ENCODE results near the gene NLRP3. TPM values are rescaled to one million over a fixed set of nuclear protein-coding genes. Genes with fewer than 3 reads are reported as not detected.

The NLRP3 gene
- total and polyA plus RNA-seq, 2 donors (not counting 1 experiment from before 2014, with no cell fraction given), result 1.4 to 1.7 TPM

DNA sequence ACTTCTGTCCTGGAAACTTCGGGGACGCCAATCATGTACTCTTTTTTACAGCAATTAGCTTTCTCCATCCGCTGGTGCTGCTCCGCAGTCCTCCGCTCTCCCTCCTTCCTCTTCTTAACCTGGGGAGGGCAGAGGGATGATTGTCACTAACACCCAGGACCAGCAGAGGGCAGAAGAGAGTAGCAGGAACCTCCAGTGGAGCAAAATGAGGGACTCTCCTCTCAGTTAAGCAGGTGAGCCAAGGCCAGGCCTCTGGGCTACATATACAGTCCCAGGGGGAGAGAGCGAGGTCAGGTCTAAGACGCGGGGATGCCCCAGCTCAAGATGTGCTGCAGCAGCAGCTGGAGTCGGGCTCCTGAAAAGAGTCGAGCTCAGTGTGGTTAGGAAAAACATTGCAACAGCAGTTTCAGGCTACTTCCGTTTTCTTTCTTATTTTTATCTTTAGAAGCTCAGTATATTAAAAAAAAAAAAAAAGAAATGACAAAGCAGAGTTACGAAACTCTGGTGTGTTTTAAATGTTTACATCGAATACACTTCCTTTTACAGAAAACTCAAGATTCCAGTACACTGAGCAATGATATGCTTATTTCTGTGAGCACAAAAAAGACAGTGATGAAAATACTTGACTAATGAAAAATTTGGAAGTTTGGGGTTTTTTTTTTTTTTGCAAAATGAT lies 25.7 kb upstream of the NLRP3 start:
- Histone ChIP-seq H2AFZ (ENCODE audit: insufficient read depth, low read depth, low read length, poor library complexity, severe bottlenecking) (peak overlapping the region; percentile 39), H3K9me3 (ENCODE audit: control extremely low read depth in 1 of 3, control insufficient read depth in 2 of 3, insufficient read depth in 1 of 3, low read length in 2 of 3) (no peaks in the 10 kb centered on the region), H3K9ac (ENCODE audit: low read length) (peak overlapping the region; percentile 30), H3K4me3 (ENCODE audit: control extremely low read depth in 1 of 5, extremely low read depth in 1 of 5, insufficient read depth in 1 of 5, low read depth in 2 of 5, low read length in 4 of 5) (peak overlapping the region in 4 of 5 experiments; percentile 7 to 33 (median 12)), H3K79me2 (ENCODE audit: control insufficient read depth, insufficient read depth, low read length) (no peaks in the 10 kb centered on the region), H4K20me1 (ENCODE audit: control insufficient read depth, insufficient read depth, low read length, poor library complexity, severe bottlenecking) (no peaks in the 10 kb centered on the region), H3K4me2 (replicated peaks; ENCODE audit: low read depth, low read length, poor library complexity, severe bottlenecking) (peak overlapping the region; percentile 68), H3K27ac (ENCODE audit: low read length in 2 of 2) (peak overlapping the region; percentile 38 to 60), H3K27me3 (replicated peaks in 1 of 4; ENCODE audit: control extremely low read depth in 1 of 4, control insufficient read depth in 3 of 4, insufficient read depth in 4 of 4, low read length in 3 of 4) (no peaks in the 10 kb centered on the region), H3K4me1 (ENCODE audit: control insufficient read depth in 2 of 2, insufficient read depth in 2 of 2, low read length in 2 of 2) (peaks cover 15 to 18% of the 10 kb centered on the region in 2 donors), H3K36me3 (replicated peaks in 1 of 2; ENCODE audit: control extremely low read depth in 1 of 2, control insufficient read depth in 1 of 2, extremely low read depth in 1 of 2, insufficient read depth in 2 of 2, low read length in 1 of 2) (no peaks in the 10 kb centered on the region)
- DNase-seq, result peak; percentile 93
- TF ChIP-seq EZH2 (IDR thresholded peaks at IDR 0.05; ENCODE audit: borderline replicate concordance, insufficient read depth, low read depth, low read length, poor library complexity, severe bottlenecking), result no peak
- TF ChIP-seq, protein P1, sequence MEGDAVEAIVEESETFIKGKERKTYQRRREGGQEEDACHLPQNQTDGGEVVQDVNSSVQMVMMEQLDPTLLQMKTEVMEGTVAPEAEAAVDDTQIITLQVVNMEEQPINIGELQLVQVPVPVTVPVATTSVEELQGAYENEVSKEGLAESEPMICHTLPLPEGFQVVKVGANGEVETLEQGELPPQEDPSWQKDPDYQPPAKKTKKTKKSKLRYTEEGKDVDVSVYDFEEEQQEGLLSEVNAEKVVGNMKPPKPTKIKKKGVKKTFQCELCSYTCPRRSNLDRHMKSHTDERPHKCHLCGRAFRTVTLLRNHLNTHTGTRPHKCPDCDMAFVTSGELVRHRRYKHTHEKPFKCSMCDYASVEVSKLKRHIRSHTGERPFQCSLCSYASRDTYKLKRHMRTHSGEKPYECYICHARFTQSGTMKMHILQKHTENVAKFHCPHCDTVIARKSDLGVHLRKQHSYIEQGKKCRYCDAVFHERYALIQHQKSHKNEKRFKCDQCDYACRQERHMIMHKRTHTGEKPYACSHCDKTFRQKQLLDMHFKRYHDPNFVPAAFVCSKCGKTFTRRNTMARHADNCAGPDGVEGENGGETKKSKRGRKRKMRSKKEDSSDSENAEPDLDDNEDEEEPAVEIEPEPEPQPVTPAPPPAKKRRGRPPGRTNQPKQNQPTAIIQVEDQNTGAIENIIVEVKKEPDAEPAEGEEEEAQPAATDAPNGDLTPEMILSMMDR (IDR thresholded peaks at IDR 0.05), result peak; percentile 92
- POLR2A ChIA-PET, result interaction anchor here (0.6 to 0.7 kb wide), 5 partner anchors 12 to 458 kb away, joined by 3 to 9 read pairs (median 4); no protein-coding TSS in a partner anchor
- no peaks in the 10 kb centered on the region for H3K27me3 Mint-ChIP-seq
- WGBS (ENCODE audit: insufficient coverage), result 0% methylated on average over 3 of the region's 13 CpGs
- H3K4me1 Mint-ChIP-seq, result peaks cover 16% of the 10 kb centered on the region
- H3K27ac Mint-ChIP-seq, result peak overlapping the region; percentile 85
- no peaks in the 10 kb centered on the region for H3K9me3 Mint-ChIP-seq (ENCODE audit: insufficient read depth)
- peak overlapping the region; percentile 76 for H3K4me3 Mint-ChIP-seq
- intact Hi-C loops (cut with micrococcal nuclease), result loop anchor here (1.0 to 10.0 kb wide), 9 partner anchors 18 to 885 kb away; partner anchors contain the start of genes CNST, SMYD3 and TFB2M
- ATAC-seq (ENCODE audit: low read depth), result peak; percentile 99
- CTCF ChIA-PET, result interaction anchor here (0.6 to 4.9 kb wide), 26 partner anchors 9 to 631 kb away, joined by 3 to 238 read pairs (median 4); partner anchors contain the start of gene NLRP3

DNA sequence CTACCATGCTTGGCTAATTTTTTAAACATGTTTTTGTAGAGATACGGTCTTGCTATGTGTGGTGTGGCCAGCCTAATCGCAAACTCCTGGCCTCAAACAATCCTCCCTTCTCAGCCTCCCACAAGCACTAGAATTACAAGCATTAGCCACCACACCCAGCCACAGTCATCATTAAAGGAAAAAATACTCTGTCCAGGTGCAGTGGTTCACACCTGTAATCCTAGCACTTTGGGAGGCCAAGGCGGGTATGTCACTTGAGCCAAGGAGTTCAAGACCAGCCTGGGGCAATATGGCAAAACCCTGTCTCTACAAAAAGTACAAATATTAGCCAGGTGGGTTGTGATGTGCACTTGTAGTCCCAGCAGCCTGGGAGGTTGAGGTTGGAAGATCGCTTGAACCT lies 25.0 kb upstream of the NLRP3 start:
- Mint-ChIP-seq H3K9me3 (ENCODE audit: insufficient read depth) (no peaks in the 10 kb centered on the region), H3K27ac (peak overlapping the region; percentile 57), H3K27me3 (no peaks in the 10 kb centered on the region), H3K4me1 (peaks cover 16% of the 10 kb centered on the region), H3K4me3 (peak overlapping the region; percentile 16)
- WGBS (ENCODE audit: insufficient coverage), result 79% methylated on average over 2 of the region's 4 CpGs
- no peak overlapping the region for H3K4me3 ChIP-seq (ENCODE audit: control extremely low read depth in 1 of 5, extremely low read depth in 1 of 5, insufficient read depth in 1 of 5, low read depth in 2 of 5, low read length in 4 of 5)
- no peak overlapping the region for H2AFZ ChIP-seq (ENCODE audit: insufficient read depth, low read depth, low read length, poor library complexity, severe bottlenecking)
- no peaks in the 10 kb centered on the region for H4K20me1 ChIP-seq (ENCODE audit: control insufficient read depth, insufficient read depth, low read length, poor library complexity, severe bottlenecking)
- peak overlapping the region; percentile 68 for H3K4me2 ChIP-seq (replicated peaks; ENCODE audit: low read depth, low read length, poor library complexity, severe bottlenecking)
- H3K79me2 ChIP-seq (ENCODE audit: control insufficient read depth, insufficient read depth, low read length), result no peaks in the 10 kb centered on the region
- H3K9me3 ChIP-seq (ENCODE audit: control extremely low read depth in 1 of 3, control insufficient read depth in 2 of 3, insufficient read depth in 1 of 3, low read length in 2 of 3), result no peaks in the 10 kb centered on the region
- ATAC-seq (ENCODE audit: low read depth), result no peak
- intact Hi-C loops (cut with micrococcal nuclease), result loop anchor here (1.0 to 10.0 kb wide), 9 partner anchors 19 to 886 kb away; partner anchors contain the start of genes CNST, SMYD3 and TFB2M
- H3K36me3 ChIP-seq (replicated peaks in 1 of 2; ENCODE audit: control extremely low read depth in 1 of 2, control insufficient read depth in 1 of 2, extremely low read depth in 1 of 2, insufficient read depth in 2 of 2, low read length in 1 of 2), result no peaks in the 10 kb centered on the region
- POLR2A ChIA-PET, result no interaction called here
- no peaks in the 10 kb centered on the region for H3K27me3 ChIP-seq (replicated peaks in 1 of 4; ENCODE audit: control extremely low read depth in 1 of 4, control insufficient read depth in 3 of 4, insufficient read depth in 4 of 4, low read length in 3 of 4)
- no peak overlapping the region for H3K9ac ChIP-seq (ENCODE audit: low read length)
- no peak overlapping the region for H3K27ac ChIP-seq (ENCODE audit: low read length in 2 of 2)
- H3K4me1 ChIP-seq (ENCODE audit: control insufficient read depth in 2 of 2, insufficient read depth in 2 of 2, low read length in 2 of 2), result peaks cover 15 to 18% of the 10 kb centered on the region in 2 donors
- TF ChIP-seq, protein P1 (IDR thresholded peaks at IDR 0.05), result no peak
- no peak for DNase-seq
- CTCF ChIA-PET, result interaction anchor here (0.7 to 4.9 kb wide), 13 partner anchors 10 to 632 kb away, joined by 3 to 238 read pairs (median 5); partner anchors contain the start of gene NLRP3
